Nephron (organoid): ENCODE measurements around the gene ALX4.

Source experiments
- H3K27ac Mint-ChIP-seq, 3 experiments: 2 replicates each; pipeline ENCODE4 v1.8.0; 2020; ENCODE audit warnings: mixed read lengths in 3 of 3, mild to moderate bottlenecking in 2 of 3, moderate library complexity in 1 of 3
- H3K27me3 Mint-ChIP-seq: 2 replicates; pipeline ENCODE4 v1.8.0; 2021; ENCODE audit warnings: low read depth, mild to moderate bottlenecking, moderate library complexity, mixed read lengths
- H3K36me3 Mint-ChIP-seq: 2 replicates; pipeline ENCODE4 v1.8.0; 2020; ENCODE audit warnings: low read depth, mixed read lengths
- H3K4me1 Mint-ChIP-seq: 2 replicates; pipeline ENCODE4 v1.8.0; 2020; ENCODE audit warnings: mixed read lengths
- H3K4me3 Mint-ChIP-seq, 3 experiments: 2 replicates each; pipeline ENCODE4 v1.8.0; 2020; ENCODE audit warnings: mild to moderate bottlenecking in 3 of 3, mixed read lengths in 3 of 3, moderate library complexity in 2 of 3
- H3K9me3 Mint-ChIP-seq: 2 replicates; pipeline ENCODE4 v1.8.0; 2020; ENCODE audit warnings: mixed read lengths
- CTCF ChIP-seq, 3 experiments: fragments of 200-600 bp; sonication (generic); IDR thresholded peaks; one replicate each; pipeline ENCODE4 v1.5.0; 2021; ENCODE audit warnings: antibody characterized with exemption in 3 of 3; ENCODE audit not compliant: unreplicated experiment in 3 of 3

The ALX4 gene

DNA sequence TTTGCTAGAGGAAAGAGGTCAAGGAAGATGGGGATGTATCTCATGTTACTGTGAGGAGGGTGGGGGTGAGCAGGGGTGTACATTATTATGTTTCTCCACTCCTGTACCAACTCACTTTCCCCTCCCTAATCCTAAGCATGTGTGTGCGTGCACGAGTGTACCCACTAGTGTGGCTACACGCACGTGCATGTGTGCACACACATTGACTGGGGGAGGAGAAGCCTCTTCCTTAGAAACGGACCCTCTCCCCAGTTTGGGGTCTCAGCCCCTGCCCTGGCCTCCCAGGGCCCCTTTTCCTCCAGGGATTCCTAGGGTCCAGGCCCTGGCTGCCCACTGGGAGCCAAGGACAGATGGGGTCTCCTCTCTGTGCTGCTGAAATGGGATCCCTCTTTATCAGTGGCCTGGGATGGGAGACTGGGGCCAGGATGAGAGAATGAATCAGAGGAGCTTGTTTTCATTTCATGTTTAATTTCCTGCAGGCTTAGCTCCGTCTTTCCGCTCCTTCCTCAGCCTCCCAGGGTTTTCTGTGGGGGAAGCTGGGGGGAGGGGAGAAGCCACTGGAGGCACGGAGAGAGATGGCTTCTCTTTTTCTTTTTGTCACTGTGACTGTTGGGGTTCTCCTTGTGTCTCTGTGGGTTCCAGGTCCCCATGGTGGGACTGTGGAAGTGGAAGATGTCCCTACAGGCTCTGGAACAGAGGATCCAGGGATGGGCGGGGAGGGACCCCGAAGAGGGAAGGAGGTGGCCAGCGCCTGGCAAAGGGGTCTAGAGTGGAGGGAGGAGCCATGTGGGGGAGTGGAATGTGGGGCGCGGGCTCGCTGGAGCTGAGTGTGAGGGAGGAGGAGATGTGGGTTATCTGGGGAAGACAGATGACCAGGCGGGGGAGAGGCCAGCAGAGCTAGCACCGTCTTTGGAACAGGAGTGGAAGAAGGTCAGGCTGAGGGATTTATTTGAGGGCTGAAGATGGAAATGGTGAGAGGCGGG lies 40.3 kb downstream of the ALX4 start:
- Mint-ChIP-seq H3K9me3 (no peaks in the 10 kb centered on the region), H3K36me3 (peaks cover 19% of the 10 kb centered on the region), H3K4me3 (peak overlapping the region; percentile 19 to 67 (median 60)), H3K27me3 (peaks cover 16% of the 10 kb centered on the region), H3K4me1 (peaks cover 40% of the 10 kb centered on the region), H3K27ac (peak overlapping the region; percentile 88 to 98 (median 97))
- TF ChIP-seq CTCF (IDR thresholded peaks at IDR 0.05; ENCODE audit: unreplicated experiment in 3 of 3), result no peak

DNA sequence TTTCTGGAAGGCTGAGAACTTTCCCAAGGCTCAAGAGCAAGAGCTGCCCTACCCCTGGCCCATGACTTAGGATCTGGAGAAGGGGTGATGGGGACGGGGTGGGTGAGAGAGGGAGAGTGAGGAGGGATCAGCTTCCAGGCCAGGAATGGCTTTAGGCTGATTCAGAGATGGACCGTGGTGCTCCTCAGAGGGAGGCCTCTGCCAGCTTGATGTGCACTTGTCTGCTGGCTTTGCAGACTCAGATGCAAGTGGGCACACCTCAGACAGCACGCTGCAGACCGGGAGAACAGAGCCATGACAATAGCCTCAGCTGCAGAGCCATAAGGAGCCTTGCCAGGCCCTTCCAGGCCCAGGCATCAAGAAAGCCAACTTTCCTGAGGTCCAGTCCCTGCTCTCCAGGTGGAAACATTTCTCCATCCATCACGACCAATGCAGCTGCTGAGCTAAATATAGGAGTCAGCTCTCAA lies 41.3 kb downstream of the ALX4 start:
- Mint-ChIP-seq H3K27ac (peak overlapping the region in 1 of 3 experiments; percentile 98), H3K4me1 (peaks cover 40% of the 10 kb centered on the region), H3K36me3 (peaks cover 19% of the 10 kb centered on the region), H3K4me3 (peak overlapping the region in 1 of 3 experiments; percentile 16), H3K27me3 (peaks cover 16% of the 10 kb centered on the region), H3K9me3 (no peaks in the 10 kb centered on the region)
- TF ChIP-seq CTCF (IDR thresholded peaks at IDR 0.05; ENCODE audit: unreplicated experiment in 3 of 3), result no peak

- H3K27me3 Mint-ChIP-seq, result peaks cover 16% of the 10 kb centered on the region
- H3K27ac Mint-ChIP-seq, result peak overlapping the region in 2 of 3 experiments; percentile 3 to 35
- peak overlapping the region in 1 of 3 experiments; percentile 16 for H3K4me3 Mint-ChIP-seq
- TF ChIP-seq CTCF (IDR thresholded peaks at IDR 0.05; ENCODE audit: unreplicated experiment in 3 of 3), result no peak
- H3K36me3 Mint-ChIP-seq, result peaks cover 12% of the 10 kb centered on the region
- no peaks in the 10 kb centered on the region for H3K9me3 Mint-ChIP-seq
- H3K4me1 Mint-ChIP-seq, result peaks cover 40% of the 10 kb centered on the region
These were observed 42.0 kb downstream of the ALX4 start for GRCh38 chr11:44267750-44268613.

DNA sequence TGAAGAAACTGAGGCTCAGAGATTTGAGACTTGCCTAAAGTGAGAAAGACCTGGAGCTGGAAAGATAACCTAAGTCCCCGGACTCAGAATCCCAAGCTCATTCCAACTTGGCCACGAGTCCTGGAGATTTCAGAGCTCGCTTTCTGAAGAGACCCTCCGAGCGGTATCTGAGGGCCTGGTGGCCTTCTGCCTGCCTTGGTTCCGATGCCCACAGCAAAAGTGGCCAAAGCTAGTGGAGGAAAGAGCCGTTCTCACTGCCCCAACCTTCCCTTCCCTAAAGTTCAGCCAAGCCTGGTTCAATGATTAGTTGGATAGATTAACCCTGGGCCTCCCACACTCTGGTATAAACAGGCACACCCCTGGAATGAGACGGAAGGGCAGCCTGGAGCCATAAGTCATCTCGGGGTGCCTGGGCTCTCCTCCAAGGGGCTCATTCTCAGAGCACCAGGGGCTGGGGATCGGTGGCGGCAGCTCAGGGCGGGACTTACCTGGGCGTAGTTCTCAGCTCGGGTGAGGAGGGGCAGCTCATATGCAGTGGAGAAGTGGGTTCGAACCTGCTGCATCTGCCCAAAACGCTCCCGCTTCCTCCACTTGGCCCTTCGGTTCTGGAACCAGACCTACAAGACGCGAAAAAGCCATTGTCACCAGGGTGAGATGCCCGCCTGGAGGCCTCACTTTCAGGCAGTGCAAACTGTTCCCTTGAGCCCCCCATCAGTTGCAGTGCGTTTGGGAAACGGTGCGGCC lies 42.8 kb downstream of the ALX4 start:
- peaks cover 24% of the 10 kb centered on the region for H3K27me3 Mint-ChIP-seq
- TF ChIP-seq CTCF (IDR thresholded peaks at IDR 0.05; ENCODE audit: unreplicated experiment in 3 of 3), result no peak

GRCh38 chr11:44266056-44266780 lies 43.7 kb downstream of the ALX4 start:
- peaks cover 24% of the 10 kb centered on the region for H3K27me3 Mint-ChIP-seq

More for the DNA sequence above, 42.8 kb downstream of the ALX4 start:
- H3K9me3 Mint-ChIP-seq, result no peaks in the 10 kb centered on the region
- H3K4me1 Mint-ChIP-seq, result peaks cover 48% of the 10 kb centered on the region
- peaks cover 12% of the 10 kb centered on the region for H3K36me3 Mint-ChIP-seq
- H3K4me3 Mint-ChIP-seq, result no peak overlapping the region
- peak overlapping the region in 1 of 3 experiments; percentile 3 for H3K27ac Mint-ChIP-seq

More at GRCh38 chr11:44266056-44266780, 43.7 kb downstream of the ALX4 start:
- Mint-ChIP-seq H3K27ac (peak overlapping the region in 1 of 3 experiments; percentile 27), H3K4me3 (no peak overlapping the region), H3K4me1 (peaks cover 45% of the 10 kb centered on the region), H3K36me3 (peaks cover 5% of the 10 kb centered on the region), H3K9me3 (no peaks in the 10 kb centered on the region)
- TF ChIP-seq CTCF (IDR thresholded peaks at IDR 0.05; ENCODE audit: unreplicated experiment in 3 of 3), result no peak
